Fibroblast of upper back skin (primary cell): ENCODE measurements around the gene ZNF76.

Experiments used
- DNase-seq: peaks from one replicate; pipeline ENCODE4 v3.0.0-alpha.2; 2013

Gene ZNF76

GRCh38 chr6:35259194-35259947 lies at the start of gene ZNF76:
ZNF76 (plus strand) TSS chr6:35259735; CDS start chr6:35281152, 21,417 bp downstream.
- peak; percentile 96 for DNase-seq

GRCh38 chr6:35213298-35213791 lies 46.2 kb upstream of the ZNF76 start:
- DNase-seq: no peak

DNA sequence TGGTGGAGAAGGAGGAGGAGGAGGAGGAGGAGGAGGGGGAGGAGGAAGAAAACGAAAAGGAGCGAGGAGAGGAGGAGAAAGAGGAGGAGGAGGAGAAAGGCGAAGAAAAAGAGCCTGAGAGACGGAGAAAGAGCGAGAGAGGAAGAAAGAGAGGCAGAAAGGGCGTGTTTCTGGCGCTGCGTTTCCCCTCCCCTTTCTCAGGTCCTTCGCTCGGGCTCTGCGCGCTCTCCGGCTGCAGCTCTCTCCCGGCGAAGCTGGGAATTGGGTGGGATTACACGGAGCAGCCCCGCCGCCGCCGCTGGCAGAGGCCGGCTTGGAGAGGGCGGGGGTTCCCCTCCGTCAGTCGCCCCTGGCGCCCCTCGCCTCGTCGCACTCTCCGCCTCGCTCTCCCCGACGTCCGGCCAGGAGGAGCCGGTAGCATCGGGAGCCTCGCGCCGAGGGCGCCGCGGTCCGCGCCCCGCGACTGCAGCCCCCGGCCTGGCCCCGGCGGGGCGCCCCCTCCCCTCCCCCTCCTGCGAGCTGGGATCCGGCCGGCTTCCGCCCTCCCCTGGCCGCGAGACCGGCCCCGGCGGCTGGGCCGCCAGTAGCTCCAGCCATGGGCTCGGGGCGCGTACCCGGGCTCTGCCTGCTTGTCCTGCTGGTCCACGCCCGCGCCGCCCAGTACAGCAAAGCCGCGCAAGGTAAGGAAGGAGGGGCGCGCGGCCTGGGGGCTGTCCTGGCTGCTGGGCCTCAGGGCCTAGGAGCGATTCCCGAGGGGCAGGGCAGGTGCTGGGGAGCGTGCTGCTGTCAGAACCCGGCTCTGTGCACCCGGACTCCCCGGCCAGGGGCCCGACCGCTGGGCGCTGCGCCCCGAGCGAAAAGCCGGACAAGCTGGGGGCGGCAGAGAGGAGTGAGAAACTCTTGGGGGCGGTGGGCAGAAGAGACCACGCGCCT lies 45.4 kb upstream of the ZNF76 start, which contains the start of gene SCUBE3:
SCUBE3 (plus strand) TSS at position 133 of the 933 bp plus-strand sequence; CDS start at position 596, 463 bp downstream.
- peak; percentile 55 for DNase-seq

GRCh38 chr6:35214869-35215664 lies 44.5 kb upstream of the ZNF76 start:
- DNase-seq: no peak

DNA sequence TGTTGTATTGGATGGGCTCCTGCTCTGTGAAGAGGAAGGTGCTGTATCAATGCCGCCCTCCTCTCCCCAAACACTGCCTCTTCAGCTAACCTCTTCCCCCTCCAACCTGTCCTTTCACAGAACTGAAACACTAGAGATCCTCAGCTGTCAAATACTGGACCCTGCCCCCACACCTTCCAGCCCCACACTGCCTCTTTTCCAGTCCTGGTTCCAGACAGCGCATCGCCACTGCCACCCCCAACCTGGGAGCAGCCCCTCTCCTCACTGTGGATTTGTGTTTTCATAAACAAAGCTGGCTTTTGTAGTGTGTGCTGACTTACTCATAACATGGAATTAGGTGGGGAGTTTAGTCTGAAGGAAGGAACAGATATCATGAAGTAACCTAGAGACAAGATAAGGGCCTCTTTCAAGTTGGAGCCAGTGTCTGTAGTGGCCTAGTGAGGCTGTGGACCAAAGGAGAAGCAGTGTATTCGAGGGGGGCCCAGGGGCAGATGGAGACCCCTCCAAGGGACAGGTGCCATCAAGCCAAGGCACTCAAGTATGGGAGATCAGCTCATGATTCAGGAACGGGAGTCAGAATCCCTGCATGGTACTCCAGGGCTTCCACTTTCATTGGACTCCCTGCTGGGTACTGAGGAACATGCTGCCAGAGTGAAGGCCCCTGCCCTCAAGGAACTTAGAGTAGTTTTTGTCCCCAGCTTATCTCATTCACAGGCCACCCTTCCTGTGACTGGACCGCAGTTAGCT lies 43.7 kb upstream of the ZNF76 start:
- no peak for DNase-seq

DNA sequence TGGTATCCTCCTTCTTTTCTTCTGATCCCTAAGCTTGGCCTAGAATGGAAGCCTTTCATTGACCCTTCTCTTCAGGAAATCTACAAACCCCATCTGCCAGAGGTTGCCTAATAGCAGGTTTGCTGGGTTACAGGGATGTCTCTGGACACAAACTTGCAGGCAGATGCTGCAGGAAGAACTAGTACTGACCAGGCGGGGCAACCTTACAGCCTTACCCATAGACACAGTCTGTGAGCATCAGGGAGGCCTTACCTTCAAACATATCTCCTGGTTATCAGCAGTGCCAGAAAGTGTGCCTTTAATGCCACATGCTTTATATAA lies 43.2 kb upstream of the ZNF76 start:
- no peak for DNase-seq

DNA sequence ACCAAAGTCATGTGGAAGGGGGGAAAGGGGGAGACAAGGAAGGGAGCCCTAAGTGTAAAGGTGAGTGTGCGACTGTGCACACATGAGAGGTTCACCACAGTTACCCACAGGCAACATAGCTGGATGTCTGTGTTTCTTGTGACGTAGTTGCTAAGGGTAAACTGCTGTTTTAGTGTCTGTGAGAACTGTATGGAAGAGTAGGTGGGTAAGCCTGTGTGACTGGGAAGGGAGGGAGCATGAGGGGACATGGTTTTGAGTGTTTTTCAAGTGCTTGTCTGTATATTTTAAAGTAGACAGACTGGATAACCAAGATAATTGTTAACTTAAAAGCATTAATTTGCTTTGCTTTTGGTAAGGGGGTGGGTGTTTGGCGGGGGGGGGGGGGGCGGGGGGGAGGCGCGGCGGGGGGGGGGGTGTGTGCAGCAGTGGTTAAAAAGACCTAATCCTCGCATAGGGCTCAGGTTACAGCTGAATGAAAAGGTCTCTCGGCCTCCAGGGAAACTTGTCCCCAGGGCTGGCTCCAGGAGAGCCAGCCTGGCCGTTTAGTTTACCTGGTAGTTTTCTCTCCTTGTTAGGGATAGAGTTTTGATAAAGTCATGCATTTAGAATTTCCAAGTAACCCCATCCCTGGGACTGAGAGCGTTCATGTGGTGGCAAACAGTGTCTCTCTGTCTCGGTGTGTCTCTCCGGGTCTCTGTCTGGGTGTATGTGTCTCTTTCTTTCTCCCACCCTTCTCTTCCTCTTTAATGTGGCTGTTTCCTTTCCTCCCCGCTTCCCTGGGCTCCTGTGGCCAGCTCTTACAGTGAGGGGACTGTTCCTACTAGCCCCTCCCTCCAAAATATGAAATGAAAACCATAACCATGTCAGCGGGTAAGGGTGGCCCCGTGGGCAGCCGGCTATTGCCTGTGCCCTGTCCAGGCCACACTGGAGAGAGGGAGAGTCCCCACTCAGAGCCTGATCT lies 42.4 kb upstream of the ZNF76 start:
- no peak for DNase-seq

DNA sequence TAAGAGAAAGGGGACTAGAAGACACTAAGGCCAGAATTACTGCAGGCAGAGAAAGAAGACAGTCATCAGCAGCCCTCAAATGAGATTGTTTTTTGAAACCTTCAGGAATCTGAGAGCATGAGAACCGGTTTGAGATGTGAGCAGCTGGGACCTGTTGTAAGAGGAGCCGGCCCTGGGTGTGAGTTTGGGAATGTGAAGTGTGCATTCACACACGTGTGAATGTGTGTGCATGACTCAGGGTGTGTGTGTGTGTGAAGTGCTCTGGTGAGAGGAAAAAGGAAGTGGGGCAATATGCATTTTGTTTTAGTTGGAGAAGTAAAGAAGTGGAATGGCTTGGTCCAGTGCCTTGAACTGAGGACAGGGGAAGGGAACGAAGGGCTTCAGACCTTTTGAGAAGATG lies 41.5 kb upstream of the ZNF76 start:
- peak; percentile 62 for DNase-seq

DNA sequence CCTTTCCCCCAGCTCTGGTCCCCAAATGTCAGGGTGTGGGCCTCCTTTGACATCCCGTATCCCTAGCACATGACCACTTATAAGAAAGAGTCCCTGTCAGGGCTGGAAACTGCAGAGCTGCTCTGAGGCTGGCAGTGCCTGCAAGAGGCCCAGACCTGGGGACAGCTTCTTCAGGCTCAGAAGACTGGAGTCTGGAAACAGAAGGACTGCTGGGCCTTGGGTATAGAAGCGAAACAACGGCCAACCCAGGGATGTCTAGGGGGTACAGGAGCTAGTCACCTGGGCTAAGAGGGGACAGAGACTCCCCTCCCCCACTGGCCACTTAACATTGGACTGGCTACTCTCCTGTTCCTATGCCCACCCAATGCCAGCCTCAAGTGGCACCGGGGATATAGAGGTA lies 41.1 kb upstream of the ZNF76 start:
- DNase-seq: no peak

DNA sequence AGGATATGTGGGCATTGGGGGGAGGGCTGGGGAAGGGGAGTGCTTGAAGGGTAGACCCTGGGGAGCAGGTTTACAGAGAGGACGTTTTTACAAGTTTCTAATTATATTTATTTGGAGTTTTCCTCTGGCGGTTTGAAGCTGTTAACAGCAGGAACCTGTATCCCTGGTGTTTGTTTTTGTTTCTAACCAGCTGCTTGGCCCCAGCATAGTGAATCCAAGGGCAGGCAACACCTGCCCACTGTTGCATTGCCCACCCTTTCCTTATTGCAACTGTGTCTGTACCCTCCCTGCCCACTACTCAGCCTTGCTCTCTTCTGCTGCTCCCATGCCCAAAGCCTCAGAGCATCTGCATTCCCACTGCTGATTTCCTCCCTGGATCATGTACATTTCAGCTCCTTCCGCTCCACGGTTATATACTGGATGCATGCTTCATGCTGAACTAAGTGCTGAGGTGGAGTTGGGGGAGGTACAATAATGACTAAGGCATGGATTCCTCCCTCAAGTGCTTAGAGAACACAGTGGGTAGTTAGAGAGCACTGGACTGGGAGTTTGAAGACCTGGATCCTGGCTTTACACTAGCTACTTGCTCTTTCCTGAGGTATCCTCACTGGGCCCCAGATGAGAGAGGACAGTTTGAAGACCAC lies 39.7 kb upstream of the ZNF76 start:
- peak; percentile 47 for DNase-seq

DNA sequence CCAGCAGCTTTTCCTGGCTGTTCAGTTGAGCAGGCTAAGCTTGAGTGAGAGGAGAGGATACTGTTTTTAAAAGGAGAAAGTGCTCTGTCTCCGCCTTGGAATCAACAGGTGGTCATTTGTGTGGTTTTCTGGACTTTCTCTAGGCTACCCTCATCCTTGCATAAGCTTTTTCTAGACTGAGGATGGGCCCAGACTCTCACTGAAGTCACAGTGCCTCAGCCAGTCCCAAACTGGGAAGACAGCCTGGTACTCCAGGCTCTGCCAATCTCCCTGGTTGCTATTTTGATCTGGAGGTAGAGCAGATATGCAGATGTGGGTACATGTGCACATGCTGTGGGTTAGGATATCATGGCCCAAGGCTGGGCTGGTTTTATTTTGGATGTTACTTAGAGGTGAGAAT lies 38.8 kb upstream of the ZNF76 start:
- no peak for DNase-seq

GRCh38 chr6:35223396-35223795 lies 36.1 kb upstream of the ZNF76 start:
- DNase-seq: no peak

- DNase-seq: no peak
Observed at GRCh38 chr6:35224720-35225119, 34.8 kb upstream of the ZNF76 start.

- no peak for DNase-seq
Observed at GRCh38 chr6:35228481-35228880, 31.1 kb upstream of the ZNF76 start.

DNA sequence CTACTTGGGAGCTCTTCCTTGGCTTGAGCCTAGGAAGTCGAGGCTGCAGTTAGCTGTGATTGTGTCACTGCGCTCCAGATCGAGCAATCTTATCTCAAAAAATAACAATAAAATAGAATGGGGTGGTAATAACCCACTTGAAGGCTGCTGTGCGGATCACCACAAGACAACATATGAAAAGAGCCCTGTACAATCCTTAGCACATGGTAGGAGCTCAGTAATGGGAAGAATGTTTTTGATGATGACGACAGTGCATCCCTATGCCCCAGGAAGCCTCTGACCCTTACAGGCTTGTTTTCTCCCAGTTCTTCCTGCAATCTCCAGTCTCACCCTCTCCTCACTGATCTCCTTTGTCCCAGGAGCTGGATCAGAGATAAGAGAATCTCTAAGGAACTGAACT lies 30.2 kb upstream of the ZNF76 start:
- no peak for DNase-seq

DNA sequence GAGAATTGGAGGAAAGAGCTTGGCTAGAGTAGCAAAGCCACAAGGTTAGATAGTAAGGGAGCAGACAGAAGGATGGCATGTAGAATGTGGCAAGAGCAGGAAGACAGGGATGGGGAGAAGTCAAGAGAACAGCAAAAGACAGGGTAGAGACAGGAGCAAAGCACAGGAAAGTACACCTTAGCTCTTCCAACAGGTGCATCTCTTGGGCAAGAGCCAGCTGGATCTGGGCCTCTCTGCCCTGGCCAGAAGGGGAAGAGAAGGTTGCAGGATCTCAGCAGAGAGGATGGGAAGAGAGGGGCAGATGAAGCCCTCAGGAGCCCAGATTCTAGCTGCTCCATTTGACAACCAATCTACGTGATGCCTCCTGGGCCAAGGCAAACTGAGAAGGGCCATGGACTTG lies 29.0 kb upstream of the ZNF76 start:
- DNase-seq: no peak

- DNase-seq: no peak
Observed at GRCh38 chr6:35230950-35231349, 28.6 kb upstream of the ZNF76 start.

GRCh38 chr6:35231563-35231962 lies 28.0 kb upstream of the ZNF76 start:
- no peak for DNase-seq

- no peak for DNase-seq
Observed at GRCh38 chr6:35234901-35235300, 24.6 kb upstream of the ZNF76 start.

DNA sequence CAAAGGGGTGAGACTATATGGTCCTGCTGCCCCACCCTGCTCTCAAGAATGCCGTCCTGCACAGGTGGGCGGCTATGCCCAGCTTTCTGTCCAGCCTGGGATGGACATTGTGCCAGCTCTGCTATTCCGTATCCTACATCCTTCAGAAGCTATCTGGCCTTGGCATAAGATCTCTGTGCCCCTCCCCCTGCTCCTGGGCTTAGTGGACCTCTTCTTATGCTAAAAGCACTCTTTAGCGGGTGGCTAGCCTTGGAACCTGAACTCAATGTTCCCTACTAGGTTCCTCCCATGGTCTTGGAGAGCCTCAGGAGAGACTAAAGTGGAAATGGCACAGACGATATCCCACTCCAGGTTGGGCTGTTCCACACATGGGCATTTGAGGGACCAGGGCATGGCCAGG lies 23.3 kb upstream of the ZNF76 start:
- no peak for DNase-seq

DNA sequence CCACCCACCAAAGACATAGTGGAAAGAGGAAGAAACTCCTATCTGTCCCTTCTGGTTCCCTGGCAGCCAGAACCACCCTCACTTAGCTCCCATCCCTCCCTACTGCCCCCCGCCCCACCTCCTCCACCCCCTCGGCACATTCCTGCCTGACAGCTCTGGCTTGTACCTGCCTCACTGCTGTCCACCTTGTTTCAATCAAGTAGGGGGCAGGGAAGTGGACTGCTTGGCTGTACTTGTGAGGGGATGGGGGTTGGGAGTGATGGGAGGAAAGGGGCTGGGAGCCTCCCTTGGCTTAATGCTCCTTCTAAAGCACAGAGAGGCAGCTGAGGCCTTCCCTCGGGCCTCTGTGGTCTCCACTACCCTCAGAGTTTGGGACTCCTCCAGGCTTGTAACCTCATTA lies 22.1 kb upstream of the ZNF76 start:
- DNase-seq: no peak
